GM12878 (cell line): ENCODE measurements around the gene COPZ1. TPM values are rescaled to one million over a fixed set of nuclear protein-coding genes. Genes with fewer than 3 reads are reported as not detected.
A peak's percentile ranks its signal among the peaks of the same experiment; 100 is the strongest.

ENCODE experiments used
- ATAC-seq: fragments of 200-7000 bp; cut with Tn5 transposase; 3 replicates; pipeline ENCODE4 v1.9.1; 2020; ENCODE audit warnings: mild to moderate bottlenecking, moderate library complexity
- BruUV-seq: library from RNA; stranded (reverse); fragments of 400-500 nt; replicated peaks from 2 replicates; lab custom pipeline; 2021; lab: Mats Ljungman, UMichigan
- CTCF ChIA-PET: fragments of 300-600 bp; sonication (Branson Sonifier 250); formaldehyde crosslinking; extraction: SDS; loops from one replicate; lab custom pipeline; 2021; ENCODE audit warnings: inconsistent platforms; lab: Yijun Ruan, JAX
- POLR2A ChIA-PET: fragments of 350-600 bp; formaldehyde crosslinking; extraction: SDS; loops from one replicate; lab custom pipeline; 2021; ENCODE audit warnings: inconsistent platforms; lab: Charles Lee
- RAD21 ChIA-PET: fragments of 300-600 bp; sonication (Branson Sonifier 250); formaldehyde crosslinking; loops from one replicate; lab custom pipeline; 2023; ENCODE audit warnings: antibody characterized with exemption; ENCODE audit not compliant: unreplicated experiment; lab: Charles Lee
- SMC1A ChIA-PET: fragments of 300-600 bp; sonication (Branson Sonifier 250); formaldehyde crosslinking; loops from one replicate; lab custom pipeline; 2023; ENCODE audit not compliant: unreplicated experiment, uncharacterized antibody; lab: Charles Lee
- DNase-seq: peaks from one replicate; pipeline ENCODE4 v3.0.0-alpha.2; 2011; ENCODE audit warnings: low read depth, low spot score
- FAIRE-seq: peaks from 3 replicates; lab custom pipeline; 2011; peaks lifted over from hg19 to GRCh38; lab: Jason Lieb, UNC
- H2AFZ ChIP-seq: 2 replicates; pipeline ENCODE4 v1.6.0; 2011; ENCODE audit warnings: low read depth, low read length, control low read depth; ENCODE audit not compliant: control insufficient read depth
- H3K27ac ChIP-seq: 2 replicates; pipeline ENCODE4 v1.5.1; 2011; ENCODE audit warnings: control low read depth; ENCODE audit not compliant: control insufficient read depth, insufficient read depth
- H3K27me3 ChIP-seq, 2 experiments: replicated peaks in 1 of 2; 2 replicates each; pipeline versions ENCODE4 v1.6.0 to v1.6.1; 2011; ENCODE audit warnings: low read length in 1 of 2; ENCODE audit not compliant: control insufficient read depth in 2 of 2, insufficient read depth in 2 of 2
- H3K36me3 ChIP-seq, 2 experiments: 2 replicates each; pipeline ENCODE4 v1.5.1; 2011; ENCODE audit warnings: low read length in 1 of 2; ENCODE audit not compliant: control insufficient read depth in 2 of 2, insufficient read depth in 2 of 2
- H3K4me1 ChIP-seq: 2 replicates; pipeline ENCODE4 v1.6.1; 2011; ENCODE audit warnings: mild to moderate bottlenecking, low read length, moderate library complexity, mixed read lengths; ENCODE audit not compliant: control insufficient read depth, insufficient read depth
- H3K4me2 ChIP-seq: 2 replicates; pipeline ENCODE4 v1.6.0; 2011; ENCODE audit warnings: control low read depth; ENCODE audit not compliant: control insufficient read depth, insufficient read depth
- H3K4me3 ChIP-seq: fragments of 200-600 bp; sonication (generic); 2 replicates; pipeline ENCODE4 v1.5.1; 2016
- H3K79me2 ChIP-seq: 2 replicates; pipeline ENCODE4 v1.6.0; 2011; ENCODE audit warnings: low read length; ENCODE audit not compliant: control insufficient read depth, insufficient read depth
- H3K9ac ChIP-seq: 2 replicates; pipeline ENCODE4 v1.8.0; 2011; ENCODE audit warnings: low read length, control low read depth, mixed read lengths; ENCODE audit not compliant: control insufficient read depth, insufficient read depth
- H3K9me3 ChIP-seq: replicated peaks from 3 replicates; pipeline ENCODE4 v1.5.1; 2011; ENCODE audit warnings: mild to moderate bottlenecking, low read length; ENCODE audit not compliant: control insufficient read depth, insufficient read depth
- H4K20me1 ChIP-seq: 2 replicates; pipeline ENCODE4 v1.6.0; 2011; ENCODE audit not compliant: control insufficient read depth, insufficient read depth
- CHD2 ChIP-seq: IDR thresholded peaks from 2 replicates; pipeline ENCODE4 v1.6.1; 2011; ENCODE audit warnings: low read depth, low read length, improper control_type of control experiment, borderline replicate concordance
- CREM ChIP-seq: IDR thresholded peaks from 2 replicates; pipeline ENCODE4 v1.6.1; 2014; ENCODE audit warnings: antibody characterized with exemption, low read depth
- E2F4 ChIP-seq: IDR thresholded peaks from 2 replicates; pipeline ENCODE4 v1.6.1; 2012; ENCODE audit warnings: low read depth, low read length, improper control_type of control experiment
- FOS ChIP-seq: IDR thresholded peaks from 3 replicates; pipeline ENCODE4 v1.6.1; 2011; ENCODE audit warnings: borderline replicate concordance; ENCODE audit not compliant: insufficient read length; ENCODE audit errors: extremely low read depth
- HDAC6 ChIP-seq: fragments of 200-600 bp; sonication (generic); IDR thresholded peaks from one replicate; pipeline ENCODE4 v1.8.0; 2017; ENCODE audit warnings: antibody characterized with exemption; ENCODE audit not compliant: unreplicated experiment
- LARP7 ChIP-seq: fragments of 450-650 bp; IDR thresholded peaks from 2 replicates; pipeline ENCODE4 v1.6.1; 2017; ENCODE audit warnings: mild to moderate bottlenecking
- NKRF ChIP-seq: fragments of 450-650 bp; conservative IDR thresholded peaks from 2 replicates; pipeline ENCODE4 v1.6.1; 2017; ENCODE audit warnings: mild to moderate bottlenecking, moderate library complexity
- NRF1 ChIP-seq: conservative IDR thresholded peaks from 2 replicates; pipeline ENCODE4 v1.6.1; 2011; ENCODE audit warnings: mild to moderate bottlenecking, low read depth, low read length, improper control_type of control experiment
- RBBP5 ChIP-seq: fragments of 200-600 bp; sonication (generic); conservative IDR thresholded peaks from 2 replicates; pipeline ENCODE4 v1.6.1; 2016
- SRF ChIP-seq, 2 experiments: IDR thresholded peaks; 2 replicates each; pipeline ENCODE4 v1.6.1; 2011; ENCODE audit warnings: low read depth in 2 of 2, low read length in 2 of 2, mild to moderate bottlenecking in 1 of 2, moderate library complexity in 1 of 2
- STAT3 ChIP-seq: IDR thresholded peaks from 2 replicates; pipeline ENCODE4 v1.6.1; 2011; ENCODE audit warnings: low read depth, low read length, improper control_type of control experiment
- WGBS: methylation state at CpG from one replicate; pipeline ENCODE4 v1.1.6; 2016; ENCODE audit warnings: low lambda C conversion rate; ENCODE audit not compliant: insufficient replicate concordance, insufficient coverage; ENCODE audit errors: missing lambda C conversion rate; 5-methylcytosine and 5-hydroxymethylcytosine counted together
- in situ Hi-C: fragments of 300-500 bp; cut with MboI; formaldehyde crosslinking; loops from 9 replicates; pipeline ENCODE4 v1.14.3; 2018; ENCODE audit warnings: mixed read lengths
- intact Hi-C: fragments of 100-400 bp; cut with micrococcal nuclease; formaldehyde crosslinking; loops from one replicate; pipeline ENCODE4 v1.14.2; 2022; ENCODE audit not compliant: unreplicated experiment
- polyA plus RNA-seq, 11 experiments: library from polyadenylated mRNA; depleted of rRNA in 4 of 11; unstranded in 6 of 11; stranded (reverse) in 5 of 11; fragments of >200 nt; fragmentation: Nextera tagmentation in 4 of 11; fragmentation: Illumina TruSeq in 1 of 11; extraction: Ambion mirVana in 4 of 11; extraction: Trizol in 1 of 11; gene quantifications; 1 replicate in 1 of 11; 2 replicates in 10 of 11; pipeline versions ENCODE4 v1.2.1 to v1.2.3, GENCODE V29; 2011 to 2016; ENCODE audit warnings: inconsistent platforms in 2 of 11, missing spikeins in 2 of 11, low read depth in 1 of 11
- total RNA-seq, 4 experiments: library from RNA; depleted of rRNA in 3 of 4; stranded (reverse); fragments of >200 nt in 3 of 4; fragmentation: Illumina TruSeq in 1 of 4; extraction: Trizol in 1 of 4; gene quantifications; 2 replicates each; pipeline versions ENCODE4 v1.2.1 to v1.2.3, GENCODE V29; 2013 to 2021

Gene COPZ1
- total and polyA plus RNA-seq, 10 of the 15 experiments (the other 5 are each of a cell fraction or from before 2014, with no cell fraction given) = 112 to 378 (median 184) TPM

- peaks cover 24% of the 10 kb centered on the region for H3K79me2 ChIP-seq
- H3K27me3 ChIP-seq = no peaks in the 10 kb centered on the region
- no peak for ATAC-seq
- H3K4me1 ChIP-seq = no peaks in the 10 kb centered on the region; the same call in 1 of the 2 replicates
- BruUV-seq = no TSS peak
- FAIRE-seq = no peak
- ChIA-PET SMC1A (interaction anchor here (0.8 to 1.6 kb wide), 2 partner anchors 9 to 32 kb away, joined by 3 to 5 read pairs; no protein-coding TSS in a partner anchor), POLR2A (interaction anchor here (0.5 to 1.5 kb wide), 4 partner anchors 13 to 152 kb away, joined by 3 to 4 read pairs (median 3); no protein-coding TSS in a partner anchor), RAD21 (interaction anchor here (0.8 to 1.1 kb wide), 2 partner anchors 30 to 40 kb away, joined by 4 to 5 read pairs; no protein-coding TSS in a partner anchor), CTCF (interaction anchor here (0.7 to 5.1 kb wide), 8 partner anchors 7 to 106 kb away, joined by 3 to 80 read pairs (median 4); no protein-coding TSS in a partner anchor)
- H3K4me2 ChIP-seq = no peak overlapping the region
- no peak overlapping the region for H3K4me3 ChIP-seq
- no peaks in the 10 kb centered on the region for H4K20me1 ChIP-seq
- TF ChIP-seq LARP7 (no peak), CHD2 (no peak)
- WGBS = 91% methylated on average over 6 of the region's 6 CpGs
- peaks cover 0 to 5% of the 10 kb centered on the region in 2 experiments; a peak in 1 of 4 replicates for H3K36me3 ChIP-seq
- H3K9me3 ChIP-seq = no peaks in the 10 kb centered on the region
- DNase-seq = no peak
- peak overlapping the region; percentile 6; the same call in 1 of the 2 replicates for H3K27ac ChIP-seq
- no peak overlapping the region for H2AFZ ChIP-seq
- H3K9ac ChIP-seq = no peak overlapping the region
- in situ Hi-C loops = no loop called here
- intact Hi-C loops = no loop called here
These were observed 3.8 kb downstream of the COPZ1 start for GRCh38 chr12:54328595-54329337.

- H3K9ac ChIP-seq = no peak overlapping the region
- no peak for ATAC-seq
- no peaks in the 10 kb centered on the region for H3K27me3 ChIP-seq
- H3K4me1 ChIP-seq = no peaks in the 10 kb centered on the region
- ChIA-PET POLR2A (interaction anchor here (0.9 kb wide), 1 partner anchor 12 kb away, joined by 3 read pairs; no protein-coding TSS in a partner anchor), RAD21 (interaction anchor here (0.8 kb wide), 1 partner anchor 29 kb away, joined by 4 read pairs; no protein-coding TSS in a partner anchor), SMC1A (interaction anchor here (0.8 kb wide), 1 partner anchor 31 kb away, joined by 3 read pairs; no protein-coding TSS in a partner anchor), CTCF (interaction anchor here (0.7 to 0.8 kb wide), 2 partner anchors 109 to 129 kb away, joined by 3 read pairs; no protein-coding TSS in a partner anchor)
- no peak overlapping the region for H3K27ac ChIP-seq
- WGBS = 95% methylated on average over 5 of the region's 5 CpGs
- no peaks in the 10 kb centered on the region for H4K20me1 ChIP-seq
- no peaks in the 10 kb centered on the region for H3K9me3 ChIP-seq
- in situ Hi-C loops (no loop called here), intact Hi-C loops (no loop called here)
- no peak overlapping the region for H3K4me2 ChIP-seq
- no peak for DNase-seq
- peaks cover 24% of the 10 kb centered on the region for H3K79me2 ChIP-seq
- peaks cover 0 to 5% of the 10 kb centered on the region in 2 experiments; a peak in 1 of 4 replicates for H3K36me3 ChIP-seq
- H2AFZ ChIP-seq = no peak overlapping the region
- no TSS peak for BruUV-seq
- FAIRE-seq = no peak
- H3K4me3 ChIP-seq = no peak overlapping the region
- TF ChIP-seq SRF (IDR thresholded peaks at IDR 0.05; ENCODE audit: low read depth in 2 of 2, low read length in 2 of 2) (no peak), NRF1 (no peak), STAT3 (no peak), HDAC6 (no peak), FOS (no peak), RBBP5 (no peak), CREM (no peak), NKRF (no peak), E2F4 (no peak)
These were observed 4.8 kb downstream of the COPZ1 start for GRCh38 chr12:54329759-54330158.
